Activated CD8-positive, alpha-beta memory T cell treated with anti-CD3 and anti-CD28 coated beads, Interleukin-2, amount 50 U/mL, for 24 hours (primary cell): ENCODE results near the gene TMEM38B.

Experiments
- DNase-seq: peaks from one replicate; pipeline ENCODE4 v3.0.0-alpha.2; 2020; ENCODE audit errors: extremely low read depth

TMEM38B gene

DNA sequence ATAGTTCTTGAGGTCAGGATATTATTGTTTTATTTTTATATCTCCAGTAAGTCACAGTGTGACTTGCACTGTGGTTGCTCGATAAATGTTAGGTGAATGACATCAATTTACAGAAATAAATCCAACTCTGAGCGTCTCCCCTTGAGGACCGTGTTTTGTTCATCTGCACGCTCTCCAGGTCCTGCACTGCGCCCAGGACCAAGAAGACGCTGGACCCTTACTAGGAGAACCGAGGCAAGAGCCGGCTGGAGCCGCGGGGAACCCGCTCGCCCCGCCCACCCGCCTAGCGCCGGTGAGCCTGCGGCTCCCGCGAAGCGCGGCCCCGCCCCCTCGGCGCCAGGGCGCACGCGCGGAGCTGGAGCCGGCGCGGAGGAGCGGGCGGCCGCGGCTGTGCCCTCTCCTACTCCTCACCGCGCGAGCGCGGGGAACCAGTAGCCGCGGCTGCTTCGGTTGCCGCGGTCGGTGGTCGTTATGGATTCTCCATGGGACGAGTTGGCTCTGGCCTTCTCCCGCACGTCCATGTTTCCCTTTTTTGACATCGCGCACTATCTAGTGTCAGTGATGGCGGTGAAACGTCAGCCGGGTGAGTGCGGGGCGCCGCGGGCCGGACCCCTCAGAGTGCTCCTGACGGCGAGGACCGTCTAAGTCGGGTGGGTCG, at the start of gene TMEM38B:
TMEM38B (plus strand) TSS at position 352 of the 658 bp plus-strand sequence; CDS start at position 472, 120 bp downstream.
- DNase-seq: peak; percentile 36

DNA sequence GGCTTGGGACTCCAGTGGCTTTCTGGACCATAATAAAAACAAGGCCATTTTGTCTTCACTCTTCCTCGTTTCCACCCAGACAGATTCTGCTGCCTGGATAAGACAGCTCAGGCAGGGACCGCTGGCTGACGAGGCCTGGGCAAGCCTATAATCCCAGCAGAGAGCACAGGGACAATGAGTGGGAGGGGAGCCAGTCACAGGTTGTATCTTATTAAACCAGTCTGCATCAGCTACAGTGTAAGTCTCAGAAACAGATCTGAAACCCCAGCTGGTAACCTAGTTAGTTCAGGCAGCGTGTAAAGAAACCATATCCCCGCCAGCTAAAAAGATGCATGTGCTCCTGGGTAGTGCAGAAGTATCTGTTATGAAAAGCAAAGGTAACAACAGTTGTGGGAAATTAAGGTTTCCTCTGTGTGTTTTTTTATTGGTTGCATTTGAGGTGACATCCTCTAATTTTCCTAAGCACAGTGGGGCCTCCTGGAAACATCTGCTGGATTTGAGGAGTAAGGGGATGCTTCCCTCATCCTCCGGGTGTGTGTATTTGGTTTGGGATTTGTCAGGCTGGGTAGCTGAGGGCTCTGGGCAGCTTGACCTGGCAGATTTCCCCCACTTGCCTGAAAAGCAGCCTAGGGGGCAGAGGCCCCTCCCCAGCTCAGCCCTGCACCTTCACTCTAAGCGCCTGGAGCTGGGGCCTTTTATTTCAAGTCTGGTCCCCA, 47.3 kb upstream of the TMEM38B start:
- DNase-seq: no peak

- no peak for DNase-seq
These were observed 46.6 kb upstream of the TMEM38B start for GRCh38 chr9:105647595-105648349.

DNA sequence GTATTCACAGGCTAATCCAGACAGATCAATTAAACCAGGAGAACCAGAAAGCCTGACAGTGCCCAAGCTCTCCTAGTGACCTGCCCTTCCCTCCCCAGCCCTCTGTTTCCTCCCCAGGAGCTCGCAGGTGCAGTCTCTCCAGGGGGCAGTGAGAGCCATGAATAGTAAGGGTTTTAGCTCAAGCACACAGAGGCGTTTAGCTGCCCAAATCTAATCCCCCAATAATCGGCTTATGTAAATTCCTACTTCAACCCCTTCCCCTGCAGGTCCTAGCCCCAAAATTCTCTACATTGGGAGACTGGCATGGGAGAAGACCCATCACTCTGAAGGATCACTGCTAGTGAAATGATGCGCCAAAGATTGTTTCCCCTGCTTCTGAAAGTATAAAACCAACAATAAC, 42.5 kb upstream of the TMEM38B start:
- DNase-seq: no peak

DNA sequence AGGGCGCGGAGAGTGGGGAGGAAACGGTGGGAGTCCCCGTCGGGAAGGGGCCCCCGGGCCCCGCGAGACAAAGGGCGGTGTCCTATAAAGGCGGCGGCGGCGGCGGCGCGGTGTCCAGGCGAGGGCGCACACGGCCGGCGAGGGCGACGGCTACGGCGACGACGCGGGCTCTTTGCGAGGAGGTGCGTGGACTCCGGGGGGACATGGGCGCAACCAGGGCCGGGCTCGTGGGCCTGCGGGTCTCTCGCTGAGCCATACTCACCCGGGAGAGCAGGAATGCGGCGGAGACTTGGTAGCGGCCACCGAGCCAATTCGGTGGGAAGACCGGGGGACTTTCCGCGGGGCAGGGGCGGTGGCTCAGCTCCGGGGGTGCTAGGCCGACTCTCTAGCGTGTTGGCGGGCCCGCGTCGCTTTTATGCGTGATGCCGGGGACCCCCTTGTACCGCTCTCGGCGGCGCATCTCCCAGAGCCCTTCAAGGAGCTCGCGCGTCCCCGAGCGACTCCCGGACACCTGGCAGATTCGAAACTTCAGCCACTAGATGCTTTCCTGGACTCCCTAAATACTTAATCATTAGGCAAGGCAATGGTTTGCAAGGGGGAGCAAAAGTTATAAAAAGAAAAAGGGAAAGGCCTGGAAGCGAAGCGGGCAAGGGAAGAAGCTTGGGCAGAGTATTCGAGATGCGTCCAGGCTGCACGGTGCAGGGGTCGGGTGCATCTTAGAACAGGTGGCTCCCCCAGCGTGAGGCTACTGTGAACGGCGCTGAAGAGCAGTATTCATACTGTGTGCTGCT, 38.0 kb upstream of the TMEM38B start:
- no peak for DNase-seq

- DNase-seq: no peak
These were observed 36.0 kb upstream of the TMEM38B start for GRCh38 chr9:105658351-105658750.

- no peak for DNase-seq
These were observed 33.3 kb upstream of the TMEM38B start for GRCh38 chr9:105661011-105661410.

DNA sequence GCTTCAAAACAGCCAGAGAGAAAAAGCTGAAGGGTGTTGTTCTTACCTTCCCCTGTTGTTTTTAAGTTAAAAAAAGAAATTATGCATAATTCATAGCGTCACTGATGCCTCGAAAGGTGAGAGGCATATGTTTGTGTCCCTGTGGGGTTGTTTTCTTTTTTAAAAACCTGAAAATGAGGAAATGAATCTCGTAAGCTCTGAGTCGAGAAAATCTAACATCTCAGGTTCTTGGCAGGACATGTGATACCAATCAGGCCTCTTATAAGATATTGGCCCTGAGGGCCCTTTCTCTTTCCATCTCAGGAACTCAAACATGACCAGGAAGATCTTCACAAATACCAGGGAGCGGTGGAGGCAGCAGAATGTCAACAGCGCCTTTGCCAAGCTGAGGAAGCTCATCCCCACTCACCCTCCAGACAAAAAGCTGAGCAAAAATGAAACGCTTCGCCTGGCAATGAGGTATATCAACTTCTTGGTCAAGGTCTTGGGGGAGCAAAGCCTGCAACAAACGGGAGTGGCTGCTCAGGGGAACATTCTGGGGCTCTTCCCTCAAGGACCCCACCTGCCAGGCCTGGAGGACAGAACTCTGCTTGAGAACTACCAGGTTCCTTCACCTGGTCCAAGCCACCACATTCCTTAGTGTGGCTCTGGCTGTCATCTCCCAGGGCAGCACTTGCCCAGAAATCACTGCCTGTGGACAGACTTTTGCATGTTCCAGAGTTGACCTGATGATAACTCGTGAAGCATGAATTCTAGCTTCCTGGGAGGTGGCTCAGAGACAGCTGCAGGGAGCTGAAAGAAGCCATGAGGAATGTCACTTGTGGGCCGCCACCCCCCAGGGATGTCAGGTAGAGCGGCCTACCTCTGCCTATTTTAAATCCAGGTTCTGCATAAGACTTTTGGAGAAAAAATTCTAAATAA, 31.9 kb upstream of the TMEM38B start, which contains the start of gene TAL2:
TAL2 (plus strand) TSS at position 274 of the 921 bp plus-strand sequence; CDS start at position 314, 40 bp downstream.
- DNase-seq: no peak

GRCh38 chr9:105663914-105664313, 30.4 kb upstream of the TMEM38B start:
- DNase-seq: no peak

GRCh38 chr9:105667867-105668266, 26.5 kb upstream of the TMEM38B start:
- DNase-seq: no peak

GRCh38 chr9:105670315-105670714, 24.0 kb upstream of the TMEM38B start:
- no peak for DNase-seq

DNA sequence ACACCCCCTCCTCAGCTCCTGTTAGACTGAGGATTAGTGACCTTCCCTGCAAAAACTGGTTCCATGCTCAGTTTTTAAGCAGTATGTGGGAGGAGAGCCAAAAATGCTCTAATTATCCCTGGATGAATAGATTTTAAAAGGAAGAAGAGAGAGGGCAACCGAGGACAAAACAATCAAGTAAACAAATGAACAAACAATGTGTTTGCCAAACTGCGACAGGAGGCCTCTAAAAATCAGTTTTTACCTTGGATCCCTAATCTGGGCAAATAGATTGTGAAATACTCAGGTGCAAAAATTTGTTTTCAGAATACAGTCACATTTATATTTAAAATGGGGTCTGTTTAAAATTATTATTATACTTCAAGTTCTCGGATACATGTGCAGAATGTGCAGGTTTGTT, 23.6 kb upstream of the TMEM38B start:
- DNase-seq: no peak

- DNase-seq: no peak
These were observed 21.6 kb upstream of the TMEM38B start for GRCh38 chr9:105672711-105673234.

DNA sequence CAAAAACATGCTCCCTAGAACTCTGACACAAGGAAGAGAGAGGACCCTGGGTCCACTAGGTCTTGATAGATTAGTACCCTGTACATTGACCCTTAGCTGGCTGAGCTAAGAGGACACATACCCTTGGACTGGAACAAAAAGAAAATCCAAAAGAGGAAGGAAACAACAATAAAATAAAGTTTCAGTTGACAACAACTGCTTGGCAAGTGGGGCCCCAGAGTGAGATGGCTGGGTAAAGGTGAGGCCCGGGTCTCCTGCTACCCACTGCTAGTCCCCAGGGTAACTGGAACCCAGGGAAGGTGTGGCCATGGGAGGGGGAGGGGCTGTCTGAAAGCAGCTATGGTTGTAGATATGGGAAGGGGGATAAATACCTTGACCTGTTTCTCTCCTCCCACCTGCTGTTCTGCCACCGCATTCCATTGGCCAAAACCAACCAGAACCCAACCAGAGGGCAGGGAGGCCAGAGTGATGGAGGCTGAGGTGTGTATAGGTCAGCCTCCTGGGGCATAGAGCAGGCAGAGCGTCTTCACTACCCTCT, 20.4 kb upstream of the TMEM38B start:
- DNase-seq: no peak

GRCh38 chr9:105676351-105676923, 17.9 kb upstream of the TMEM38B start:
- no peak for DNase-seq

DNA sequence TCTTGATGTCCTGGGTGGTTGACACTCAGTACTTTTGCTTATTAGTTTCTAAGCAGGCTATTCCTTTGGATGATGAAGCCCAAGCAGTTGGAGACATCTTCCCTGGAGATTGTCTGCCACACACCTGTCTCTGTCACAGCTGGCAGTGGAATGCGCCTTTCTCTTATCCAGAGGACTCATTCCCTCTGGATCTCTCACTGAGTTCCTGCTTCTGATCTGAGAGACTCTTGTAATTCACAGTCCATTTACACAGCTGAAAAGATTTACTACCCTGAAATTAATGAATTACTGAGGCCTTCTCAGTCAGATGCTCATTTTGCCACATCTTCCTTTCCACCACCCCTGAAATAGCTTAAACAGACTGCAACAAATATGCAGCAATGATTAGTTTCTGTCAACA, 16.2 kb upstream of the TMEM38B start:
- DNase-seq: no peak

DNA sequence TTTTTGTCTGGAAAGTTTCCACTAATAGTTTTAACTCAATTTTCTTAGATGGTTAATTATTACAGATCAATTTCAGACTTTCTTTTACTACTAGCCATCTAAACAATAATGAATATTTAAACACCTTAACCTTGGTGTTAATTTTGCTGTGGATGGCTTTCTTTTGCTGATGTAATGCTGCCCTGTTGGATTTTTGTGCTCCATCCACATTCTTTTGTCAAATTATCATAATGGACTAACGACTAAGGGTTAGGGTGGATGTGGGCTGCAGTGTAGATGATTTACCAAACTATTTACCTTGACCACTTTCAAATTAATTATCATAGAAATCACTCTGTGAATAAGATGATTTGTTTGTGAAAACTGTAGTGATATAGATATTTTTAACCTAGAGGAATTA, 15.6 kb upstream of the TMEM38B start:
- DNase-seq: no peak

- no peak for DNase-seq
These were observed 14.9 kb upstream of the TMEM38B start for GRCh38 chr9:105679257-105680022.

GRCh38 chr9:105681313-105681712, 13.0 kb upstream of the TMEM38B start:
- no peak for DNase-seq
